ENCODE measurements around the gene PABPN1. TPM values are rescaled to one million over a fixed set of nuclear protein-coding genes. Genes with fewer than 3 reads are reported as not detected.

PABPN1 gene
- total and polyA plus RNA-seq, 9 of the 15 experiments (the other 6 are each of a cell fraction or from before 2014, with no cell fraction given) = 32.6 to 388 (median 178) TPM

DNA sequence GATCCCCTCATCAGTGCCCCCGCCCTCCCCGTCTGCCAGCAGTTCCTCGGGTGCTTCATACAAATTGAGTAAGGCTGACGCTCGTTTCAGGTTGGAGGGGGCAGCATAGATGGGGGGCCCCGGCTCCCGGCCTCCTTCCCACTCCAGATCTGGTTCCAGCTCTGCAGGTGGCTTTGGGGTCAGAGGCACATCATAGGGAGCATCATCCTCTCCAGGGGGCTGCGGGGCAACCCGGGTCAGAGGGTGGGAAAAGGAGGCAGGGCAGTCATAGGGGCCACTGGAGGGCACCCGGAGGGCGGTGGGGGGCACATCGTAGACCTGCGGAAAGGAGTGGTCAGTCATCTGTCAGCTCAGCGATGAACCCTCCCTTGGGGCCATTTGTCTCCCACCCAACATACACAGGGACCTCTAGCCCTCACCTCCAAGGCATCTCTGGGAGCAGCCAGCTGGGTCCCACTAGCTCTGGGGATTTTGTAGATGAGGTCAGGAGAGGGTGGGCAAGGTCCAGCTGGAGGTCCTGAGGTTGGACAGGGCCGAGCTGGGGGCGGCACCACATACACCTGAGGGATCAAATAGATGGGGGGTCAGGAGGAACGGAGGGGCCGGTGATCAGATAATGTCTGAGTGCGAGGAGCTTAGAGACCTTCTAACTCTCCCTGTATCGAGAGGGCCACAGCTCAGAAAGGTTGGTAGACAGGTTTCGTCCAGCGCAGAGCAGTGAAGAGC, 38.6 kb downstream of the PABPN1 start (continued):
- TF ChIP-seq, protein P1, sequence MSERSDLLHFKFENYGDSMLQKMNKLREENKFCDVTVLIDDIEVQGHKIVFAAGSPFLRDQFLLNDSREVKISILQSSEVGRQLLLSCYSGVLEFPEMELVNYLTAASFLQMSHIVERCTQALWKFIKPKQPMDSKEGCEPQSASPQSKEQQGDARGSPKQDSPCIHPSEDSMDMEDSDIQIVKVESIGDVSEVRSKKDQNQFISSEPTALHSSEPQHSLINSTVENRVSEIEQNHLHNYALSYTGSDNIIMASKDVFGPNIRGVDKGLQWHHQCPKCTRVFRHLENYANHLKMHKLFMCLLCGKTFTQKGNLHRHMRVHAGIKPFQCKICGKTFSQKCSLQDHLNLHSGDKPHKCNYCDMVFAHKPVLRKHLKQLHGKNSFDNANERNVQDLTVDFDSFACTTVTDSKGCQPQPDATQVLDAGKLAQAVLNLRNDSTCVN (CRISPR knock-in tag; IDR thresholded peaks at IDR 0.05) = no peak
- no peak for TF ChIP-seq SRF (CRISPR knock-in tag; IDR thresholded peaks at IDR 0.05)

DNA sequence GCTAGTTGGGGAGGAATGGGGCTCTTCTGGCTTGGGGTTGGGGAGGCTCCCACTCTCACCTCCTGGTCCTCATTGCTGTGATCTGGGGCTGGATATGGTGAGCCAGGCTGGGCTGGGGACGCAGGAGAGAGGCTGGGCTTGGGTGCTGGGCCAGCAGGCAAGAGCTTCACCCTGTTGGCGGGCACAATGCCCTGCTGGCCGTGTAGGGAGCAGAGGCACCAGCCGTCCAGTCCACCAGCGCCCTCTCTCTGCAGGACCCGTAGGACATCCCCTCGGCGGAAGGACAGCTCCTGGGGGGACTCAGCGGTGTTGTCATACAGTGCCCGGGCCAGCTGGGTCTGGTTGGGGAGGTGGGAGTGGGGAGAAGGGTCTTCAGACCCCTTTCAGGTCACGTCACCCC, 39.2 kb downstream of the PABPN1 start:
- Histone ChIP-seq H3K4me1 (replicated peaks in 1 of 2; ENCODE audit: control insufficient read depth in 2 of 2, insufficient read depth in 2 of 2, low read length in 2 of 2) (peaks cover 0 to 13% of the 10 kb centered on the region in 2 experiments; a peak in 3 of 5 replicates), H3K4me3 (no peak overlapping the region), H3K36me3 (ENCODE audit: control insufficient read depth, insufficient read depth, low read length) (no peaks in the 10 kb centered on the region), H3K79me2 (ENCODE audit: control insufficient read depth, insufficient read depth, low read length) (no peaks in the 10 kb centered on the region), H3K9me1 (ENCODE audit: control insufficient read depth, insufficient read depth, low read length) (no peaks in the 10 kb centered on the region), H4K20me1 (replicated peaks; ENCODE audit: control insufficient read depth, insufficient read depth, low read length) (no peaks in the 10 kb centered on the region; the same call in 1 of the 2 replicates), H3K9ac (ENCODE audit: insufficient read depth in 1 of 2, low read depth in 2 of 2, low read length in 2 of 2) (0 out of 4 replicates have a peak overlapping the region, but pooled peaks of 1 of the 2 experiments have one; percentile 28), H3K27ac (ENCODE audit: extremely low read depth, low read depth, low read length) (no peak overlapping the region), H3K4me2 (ENCODE audit: insufficient read depth, low read length) (no peak overlapping the region), H2AFZ (ENCODE audit: low read depth, low read length) (no peak overlapping the region), H3K27me3 (ENCODE audit: control insufficient read depth in 2 of 2, insufficient read depth in 2 of 2, low read length in 2 of 2) (peaks cover 6 to 62% of the 10 kb centered on the region in 2 experiments; a peak in 4 of 5 replicates), H3K9me3 (replicated peaks; ENCODE audit: control insufficient read depth, insufficient read depth, low read depth, low read length) (no peaks in the 10 kb centered on the region)
- ATAC-seq (peak; percentile 80), DNase-seq (ENCODE audit: extremely low read depth in 1 of 4, low spot score in 3 of 4) (peak; percentile 14 to 50 (median 30)), FAIRE-seq (no peak)
- ChIA-PET POLR2A (interaction anchor here (0.6 to 1.4 kb wide), 4 partner anchors 39 to 184 kb away, joined by 3 to 5 read pairs (median 4); partner anchors contain the start of gene PABPN1), CTCF (ENCODE audit: low intra/inter-chr PET ratio) (interaction anchor here (1.2 kb wide), 1 partner anchor 95 kb away, joined by 3 read pairs; no protein-coding TSS in a partner anchor)
- BruUV-seq (replicated peaks) = no TSS peak
- WGBS (ENCODE audit: insufficient coverage, low coverage, missing lambda C conversion rate) = 13% methylated on average over 11 of the region's 11 CpGs
- in situ Hi-C loops (cut with MboI) = no loop called here
- intact Hi-C loops (cut with micrococcal nuclease) = loop anchor here (2.0 kb wide), 1 partner anchor 32 kb away; no protein-coding TSS in a partner anchor
- peak in 1 of 2 experiments; percentile 46; a peak in 2 of 4 replicates for TF ChIP-seq RAD21 (CRISPR knock-in tag; conservative IDR thresholded peaks at IDR 0.05 in 1 of 2, IDR thresholded peaks at IDR 0.05 in 1 of 2)
- TF ChIP-seq HDAC3 (IDR thresholded peaks at IDR 0.05; ENCODE audit: borderline replicate concordance, partially characterized antibody) = no peak
- TF ChIP-seq, protein P2, sequence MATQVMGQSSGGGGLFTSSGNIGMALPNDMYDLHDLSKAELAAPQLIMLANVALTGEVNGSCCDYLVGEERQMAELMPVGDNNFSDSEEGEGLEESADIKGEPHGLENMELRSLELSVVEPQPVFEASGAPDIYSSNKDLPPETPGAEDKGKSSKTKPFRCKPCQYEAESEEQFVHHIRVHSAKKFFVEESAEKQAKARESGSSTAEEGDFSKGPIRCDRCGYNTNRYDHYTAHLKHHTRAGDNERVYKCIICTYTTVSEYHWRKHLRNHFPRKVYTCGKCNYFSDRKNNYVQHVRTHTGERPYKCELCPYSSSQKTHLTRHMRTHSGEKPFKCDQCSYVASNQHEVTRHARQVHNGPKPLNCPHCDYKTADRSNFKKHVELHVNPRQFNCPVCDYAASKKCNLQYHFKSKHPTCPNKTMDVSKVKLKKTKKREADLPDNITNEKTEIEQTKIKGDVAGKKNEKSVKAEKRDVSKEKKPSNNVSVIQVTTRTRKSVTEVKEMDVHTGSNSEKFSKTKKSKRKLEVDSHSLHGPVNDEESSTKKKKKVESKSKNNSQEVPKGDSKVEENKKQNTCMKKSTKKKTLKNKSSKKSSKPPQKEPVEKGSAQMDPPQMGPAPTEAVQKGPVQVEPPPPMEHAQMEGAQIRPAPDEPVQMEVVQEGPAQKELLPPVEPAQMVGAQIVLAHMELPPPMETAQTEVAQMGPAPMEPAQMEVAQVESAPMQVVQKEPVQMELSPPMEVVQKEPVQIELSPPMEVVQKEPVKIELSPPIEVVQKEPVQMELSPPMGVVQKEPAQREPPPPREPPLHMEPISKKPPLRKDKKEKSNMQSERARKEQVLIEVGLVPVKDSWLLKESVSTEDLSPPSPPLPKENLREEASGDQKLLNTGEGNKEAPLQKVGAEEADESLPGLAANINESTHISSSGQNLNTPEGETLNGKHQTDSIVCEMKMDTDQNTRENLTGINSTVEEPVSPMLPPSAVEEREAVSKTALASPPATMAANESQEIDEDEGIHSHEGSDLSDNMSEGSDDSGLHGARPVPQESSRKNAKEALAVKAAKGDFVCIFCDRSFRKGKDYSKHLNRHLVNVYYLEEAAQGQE (IDR thresholded peaks at IDR 0.05; ENCODE audit: borderline replicate concordance) = peak; percentile 33; the same call in 1 of the 2 replicates
- TF ChIP-seq, protein P2 (CRISPR knock-in tag; IDR thresholded peaks at IDR 0.05; ENCODE audit: low read depth) = no peak
- TF ChIP-seq ETS2 (tag; IDR thresholded peaks at IDR 0.05; ENCODE audit: borderline replicate concordance, poor library complexity, severe bottlenecking) = no peak
- TF ChIP-seq CHD1 (IDR thresholded peaks at IDR 0.05; ENCODE audit: low read length) = no peak
- no peak for TF ChIP-seq ZNF695 (CRISPR knock-in tag; IDR thresholded peaks at IDR 0.05)

All from K562 (cell line).